Measurements from ENCODE around the gene DENND5B.
"Not testable (repeated sequence)": the region's sequence is repeated elsewhere in the genome, so short reads cannot be mapped to it uniquely, and the experiment has no call there.

The DENND5B gene

DNA sequence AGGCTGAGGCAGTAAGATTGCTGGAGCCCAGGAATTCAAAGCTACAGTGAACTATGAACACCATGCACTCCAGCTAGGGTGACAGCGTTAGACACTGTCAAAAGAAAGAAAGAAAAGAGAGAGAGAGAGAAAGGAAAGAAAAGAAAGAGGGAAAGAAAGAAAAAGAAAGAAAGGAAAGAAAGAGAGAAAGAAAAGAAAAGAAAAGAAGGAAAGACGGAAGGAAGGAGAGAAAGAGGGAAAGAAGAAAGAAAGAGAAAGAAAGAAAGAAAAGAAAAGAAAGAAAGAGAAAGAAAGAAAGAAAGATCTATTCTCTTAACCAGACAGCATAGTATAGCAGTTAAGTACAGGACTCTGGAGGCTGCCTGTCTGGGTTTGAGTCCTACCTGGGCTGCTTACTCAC is 21.9 kb upstream of the DENND5B start:
- no peak for TF ChIP-seq SP1 (IDR thresholded peaks at IDR 0.05)
- TF ChIP-seq TARDBP (IDR thresholded peaks at IDR 0.05), result no peak
- no peak for TF ChIP-seq PKNOX1 (IDR thresholded peaks at IDR 0.05)
- no peak for TF ChIP-seq CTBP1 (IDR thresholded peaks at IDR 0.05; ENCODE audit: borderline replicate concordance)
- no peak for TF ChIP-seq ZNF384 (IDR thresholded peaks at IDR 0.05)
- TF ChIP-seq BHLHE40 (IDR thresholded peaks at IDR 0.05; ENCODE audit: borderline replicate concordance), result no peak
- POLR2A ChIA-PET, result no interaction called here
- CTCF ChIA-PET, result no interaction called here
- no peak for DNase-seq (ENCODE audit: extremely low spot score)

DNA sequence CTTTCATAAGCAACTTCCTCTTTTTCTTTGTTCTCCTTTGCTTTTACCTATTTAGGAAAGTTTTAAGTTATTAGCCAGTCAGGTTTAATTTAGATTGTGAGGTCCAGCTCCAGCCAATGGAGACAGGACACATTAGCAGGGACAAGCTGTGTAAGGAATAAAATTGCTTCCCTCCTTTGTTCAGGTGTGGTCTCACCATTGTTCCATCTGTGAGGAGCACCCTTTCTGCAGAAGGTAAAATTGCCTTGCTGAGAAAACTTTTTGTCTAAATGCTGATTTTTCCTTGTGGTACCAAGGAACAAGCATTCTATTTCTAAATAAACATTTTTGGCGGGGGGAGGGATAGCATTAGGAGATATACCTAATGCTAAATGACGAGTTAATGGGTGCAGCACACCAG is 17.4 kb upstream of the DENND5B start:
- DNase-seq (ENCODE audit: extremely low spot score); CTCF ChIA-PET; POLR2A ChIA-PET: not testable (repeated sequence)

DNA sequence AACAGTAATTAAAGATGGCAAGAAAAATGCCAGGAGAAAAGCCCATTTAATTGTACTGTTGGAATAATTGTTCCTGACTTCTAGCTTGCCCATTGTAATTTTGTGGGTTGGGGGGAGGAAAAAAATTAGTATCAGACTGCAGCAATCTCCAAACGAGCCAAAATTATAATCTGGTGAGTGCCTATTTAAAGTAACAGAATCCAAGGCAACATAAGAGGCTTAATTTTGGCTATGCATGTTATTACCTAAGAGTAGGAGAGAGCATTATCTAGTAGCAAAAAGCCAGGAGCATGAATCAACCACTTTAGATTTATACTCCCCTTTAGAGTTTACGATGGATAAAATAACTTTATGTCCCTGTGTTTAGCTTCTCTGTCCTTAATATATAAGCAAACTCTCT is 14.6 kb upstream of the DENND5B start:
- POLR2A ChIA-PET, result interaction anchor here (0.6 kb wide), 1 partner anchor 190 kb away, joined by 3 read pairs; no protein-coding TSS in a partner anchor
- TF ChIP-seq L3MBTL2 (conservative IDR thresholded peaks at IDR 0.05) (no peak), HDGF (IDR thresholded peaks at IDR 0.05; ENCODE audit: borderline replicate concordance) (no peak), FOXA1 (IDR thresholded peaks at IDR 0.05) (no peak), CTBP1 (IDR thresholded peaks at IDR 0.05; ENCODE audit: borderline replicate concordance) (no peak), ARNT (IDR thresholded peaks at IDR 0.05) (no peak), SUZ12 (IDR thresholded peaks at IDR 0.05) (no peak), PKNOX1 (IDR thresholded peaks at IDR 0.05) (no peak), SP1 (IDR thresholded peaks at IDR 0.05) (no peak), TARDBP (IDR thresholded peaks at IDR 0.05) (no peak), LEF1 (IDR thresholded peaks at IDR 0.05; ENCODE audit: borderline replicate concordance) (no peak), BHLHE40 (IDR thresholded peaks at IDR 0.05; ENCODE audit: borderline replicate concordance) (no peak), NFRKB (IDR thresholded peaks at IDR 0.05) (no peak), FOXK2 (IDR thresholded peaks at IDR 0.05) (no peak), ELF4 (IDR thresholded peaks at IDR 0.05) (no peak), ZNF384 (IDR thresholded peaks at IDR 0.05) (no peak), FOXM1 (IDR thresholded peaks at IDR 0.05; ENCODE audit: borderline replicate concordance) (no peak)
- CTCF ChIA-PET, result no interaction called here
- DNase-seq (ENCODE audit: extremely low spot score), result no peak

- DNase-seq (ENCODE audit: extremely low spot score), result no peak
- TF ChIP-seq L3MBTL2 (conservative IDR thresholded peaks at IDR 0.05) (no peak), LEF1 (IDR thresholded peaks at IDR 0.05; ENCODE audit: borderline replicate concordance) (no peak), NFRKB (IDR thresholded peaks at IDR 0.05) (no peak), FOXK2 (IDR thresholded peaks at IDR 0.05) (no peak), FOXM1 (IDR thresholded peaks at IDR 0.05; ENCODE audit: borderline replicate concordance) (no peak), CTBP1 (IDR thresholded peaks at IDR 0.05; ENCODE audit: borderline replicate concordance) (no peak), ARNT (IDR thresholded peaks at IDR 0.05) (no peak), PKNOX1 (IDR thresholded peaks at IDR 0.05) (no peak), HDGF (IDR thresholded peaks at IDR 0.05; ENCODE audit: borderline replicate concordance) (no peak), ZNF384 (IDR thresholded peaks at IDR 0.05) (no peak), FOXA1 (IDR thresholded peaks at IDR 0.05) (no peak), TARDBP (IDR thresholded peaks at IDR 0.05) (no peak), ELF4 (IDR thresholded peaks at IDR 0.05) (no peak), SUZ12 (IDR thresholded peaks at IDR 0.05) (no peak), SP1 (IDR thresholded peaks at IDR 0.05) (no peak)
- ChIA-PET POLR2A (no interaction called here), CTCF (no interaction called here)
Measured at GRCh38 chr12:31603546-31604009, 12.6 kb upstream of the DENND5B start.

GRCh38 chr12:31600750-31601149 is 9.8 kb upstream of the DENND5B start:
- ChIA-PET CTCF (no interaction called here), POLR2A (no interaction called here)
- TF ChIP-seq FOXK2 (IDR thresholded peaks at IDR 0.05) (no peak), ARNT (IDR thresholded peaks at IDR 0.05) (no peak), BHLHE40 (IDR thresholded peaks at IDR 0.05; ENCODE audit: borderline replicate concordance) (no peak), CTBP1 (IDR thresholded peaks at IDR 0.05; ENCODE audit: borderline replicate concordance) (no peak), FOXA1 (IDR thresholded peaks at IDR 0.05) (no peak), L3MBTL2 (conservative IDR thresholded peaks at IDR 0.05) (no peak), HDGF (IDR thresholded peaks at IDR 0.05; ENCODE audit: borderline replicate concordance) (no peak), NFRKB (IDR thresholded peaks at IDR 0.05) (no peak), LEF1 (IDR thresholded peaks at IDR 0.05; ENCODE audit: borderline replicate concordance) (no peak), ZNF384 (IDR thresholded peaks at IDR 0.05) (no peak), TARDBP (IDR thresholded peaks at IDR 0.05) (no peak), SUZ12 (IDR thresholded peaks at IDR 0.05) (no peak), ELF4 (IDR thresholded peaks at IDR 0.05) (no peak)
- no peak for DNase-seq (ENCODE audit: extremely low spot score)

GRCh38 chr12:31600252-31600651 is 9.3 kb upstream of the DENND5B start:
- ChIA-PET CTCF (no interaction called here), POLR2A (no interaction called here)
- TF ChIP-seq FOXK2 (IDR thresholded peaks at IDR 0.05), result no peak
- no peak for TF ChIP-seq BHLHE40 (IDR thresholded peaks at IDR 0.05; ENCODE audit: borderline replicate concordance)
- no peak for TF ChIP-seq HDGF (IDR thresholded peaks at IDR 0.05; ENCODE audit: borderline replicate concordance)
- TF ChIP-seq NFRKB (IDR thresholded peaks at IDR 0.05), result no peak
- TF ChIP-seq ZNF384 (IDR thresholded peaks at IDR 0.05), result no peak
- no peak for TF ChIP-seq FOXA1 (IDR thresholded peaks at IDR 0.05)
- TF ChIP-seq ARNT (IDR thresholded peaks at IDR 0.05), result no peak
- no peak for TF ChIP-seq FOXM1 (IDR thresholded peaks at IDR 0.05; ENCODE audit: borderline replicate concordance)
- no peak for TF ChIP-seq CTBP1 (IDR thresholded peaks at IDR 0.05; ENCODE audit: borderline replicate concordance)
- TF ChIP-seq L3MBTL2 (conservative IDR thresholded peaks at IDR 0.05), result no peak
- TF ChIP-seq LEF1 (IDR thresholded peaks at IDR 0.05; ENCODE audit: borderline replicate concordance), result no peak
- no peak for TF ChIP-seq SUZ12 (IDR thresholded peaks at IDR 0.05)
- no peak for TF ChIP-seq SP1 (IDR thresholded peaks at IDR 0.05)
- no peak for TF ChIP-seq ELF4 (IDR thresholded peaks at IDR 0.05)
- TF ChIP-seq TARDBP (IDR thresholded peaks at IDR 0.05), result no peak
- TF ChIP-seq PKNOX1 (IDR thresholded peaks at IDR 0.05), result no peak
- DNase-seq (ENCODE audit: extremely low spot score), result no peak

Measured in HEK293T (cell line).